MM.1S (cell line): ENCODE results near the gene COL18A1.

Experiments
- DNase-seq: peaks from one replicate; pipeline ENCODE4 v3.0.0-alpha.2; 2015
- H2AFZ ChIP-seq: fragments of 300-600 bp; sonication (generic); 2 replicates; pipeline ENCODE4 v1.6.0; 2016; ENCODE audit warnings: antibody characterized with exemption, low read length
- H3F3A ChIP-seq: fragments of 300-600 bp; sonication (generic); 2 replicates; pipeline ENCODE4 v1.6.1; 2016; ENCODE audit warnings: mild to moderate bottlenecking, antibody characterized with exemption, low read length, moderate library complexity, mixed read lengths; ENCODE audit not compliant: insufficient read depth
- H3K27ac ChIP-seq: fragments of 300-600 bp; sonication (generic); 2 replicates; pipeline ENCODE4 v1.5.1; 2016; ENCODE audit warnings: mild to moderate bottlenecking, low read length
- H3K27me3 ChIP-seq: fragments of 300-600 bp; sonication (generic); replicated peaks from 2 replicates; pipeline ENCODE4 v1.6.0; 2016; ENCODE audit warnings: low read length; ENCODE audit not compliant: insufficient read depth
- H3K36me3 ChIP-seq: fragments of 300-600 bp; sonication (generic); replicated peaks from 2 replicates; pipeline ENCODE4 v1.6.1; 2016; ENCODE audit warnings: mild to moderate bottlenecking, low read length, mixed read lengths; ENCODE audit not compliant: insufficient read depth
- H3K4me1 ChIP-seq: fragments of 300-600 bp; sonication (generic); 2 replicates; pipeline ENCODE4 v1.6.1; 2016; ENCODE audit warnings: low read length, mixed read lengths
- H3K4me2 ChIP-seq: fragments of 300-600 bp; sonication (generic); 2 replicates; pipeline ENCODE4 v1.6.0; 2016; ENCODE audit warnings: low read depth, low read length
- H3K4me3 ChIP-seq: fragments of 300-600 bp; sonication (generic); 2 replicates; pipeline ENCODE4 v1.5.1; 2016; ENCODE audit warnings: low read length, mixed read lengths
- H3K79me2 ChIP-seq: fragments of 300-600 bp; sonication (generic); 2 replicates; pipeline ENCODE4 v1.6.1; 2016; ENCODE audit warnings: mixed run types, low read length, mixed read lengths
- H3K9ac ChIP-seq: fragments of 300-600 bp; sonication (generic); 2 replicates; pipeline ENCODE4 v1.6.1; 2016; ENCODE audit warnings: low read length, mixed read lengths
- H3K9me2 ChIP-seq: fragments of 300-600 bp; sonication (generic); replicated peaks from 2 replicates; pipeline ENCODE4 v1.6.1; 2016; ENCODE audit warnings: mild to moderate bottlenecking, low read length, mixed read lengths; ENCODE audit not compliant: insufficient read depth
- H3K9me3 ChIP-seq: fragments of 300-600 bp; sonication (generic); replicated peaks from 2 replicates; pipeline ENCODE4 v1.6.1; 2016; ENCODE audit warnings: mild to moderate bottlenecking, low read length, mixed read lengths; ENCODE audit not compliant: insufficient read depth
- H4K20me1 ChIP-seq: fragments of 300-600 bp; sonication (generic); 2 replicates; pipeline ENCODE4 v1.6.1; 2016; ENCODE audit warnings: mild to moderate bottlenecking, low read length, moderate library complexity, mixed read lengths; ENCODE audit not compliant: insufficient read depth
- EZH2 ChIP-seq: fragments of 300-600 bp; sonication (generic); optimal IDR thresholded peaks from 2 replicates; pipeline ENCODE3; 2017; ENCODE audit warnings: low read depth, mild to moderate bottlenecking, antibody characterized with exemption, low read length, mixed read lengths
- EZH2phosphoT487 ChIP-seq: fragments of 300-600 bp; sonication (generic); IDR thresholded peaks from 2 replicates; pipeline ENCODE4 v1.6.1; 2018; ENCODE audit warnings: antibody characterized with exemption, low read length
- TF ChIP-seq, protein P1 (sequence below): fragments of 300-600 bp; sonication (generic); IDR thresholded peaks from 2 replicates; pipeline ENCODE4 v1.5.1; 2016; ENCODE audit warnings: antibody characterized with exemption, low read length, mixed read lengths

Gene COL18A1

GRCh38 chr21:45496968-45497845, 92.2 kb downstream of the COL18A1 start:
- no peaks in the 10 kb centered on the region for H3K36me3 ChIP-seq
- H3K9me3 ChIP-seq = no peaks in the 10 kb centered on the region
- no peaks in the 10 kb centered on the region for H3K79me2 ChIP-seq
- no peaks in the 10 kb centered on the region for H3K9me2 ChIP-seq
- no peaks in the 10 kb centered on the region for H3F3A ChIP-seq
- no peak for DNase-seq
- H4K20me1 ChIP-seq = no peaks in the 10 kb centered on the region
- H2AFZ ChIP-seq = no peak overlapping the region
- no peaks in the 10 kb centered on the region for H3K4me1 ChIP-seq
- peaks cover 85% of the 10 kb centered on the region for H3K27me3 ChIP-seq
- no peak overlapping the region for H3K9ac ChIP-seq
- H3K4me3 ChIP-seq = no peak overlapping the region
- no peak for TF ChIP-seq EZH2
- TF ChIP-seq, protein P1, sequence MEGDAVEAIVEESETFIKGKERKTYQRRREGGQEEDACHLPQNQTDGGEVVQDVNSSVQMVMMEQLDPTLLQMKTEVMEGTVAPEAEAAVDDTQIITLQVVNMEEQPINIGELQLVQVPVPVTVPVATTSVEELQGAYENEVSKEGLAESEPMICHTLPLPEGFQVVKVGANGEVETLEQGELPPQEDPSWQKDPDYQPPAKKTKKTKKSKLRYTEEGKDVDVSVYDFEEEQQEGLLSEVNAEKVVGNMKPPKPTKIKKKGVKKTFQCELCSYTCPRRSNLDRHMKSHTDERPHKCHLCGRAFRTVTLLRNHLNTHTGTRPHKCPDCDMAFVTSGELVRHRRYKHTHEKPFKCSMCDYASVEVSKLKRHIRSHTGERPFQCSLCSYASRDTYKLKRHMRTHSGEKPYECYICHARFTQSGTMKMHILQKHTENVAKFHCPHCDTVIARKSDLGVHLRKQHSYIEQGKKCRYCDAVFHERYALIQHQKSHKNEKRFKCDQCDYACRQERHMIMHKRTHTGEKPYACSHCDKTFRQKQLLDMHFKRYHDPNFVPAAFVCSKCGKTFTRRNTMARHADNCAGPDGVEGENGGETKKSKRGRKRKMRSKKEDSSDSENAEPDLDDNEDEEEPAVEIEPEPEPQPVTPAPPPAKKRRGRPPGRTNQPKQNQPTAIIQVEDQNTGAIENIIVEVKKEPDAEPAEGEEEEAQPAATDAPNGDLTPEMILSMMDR = no peak
- TF ChIP-seq EZH2phosphoT487 = no peak
- H3K4me2 ChIP-seq = no peak overlapping the region
- no peak overlapping the region for H3K27ac ChIP-seq

- no peaks in the 10 kb centered on the region for H3F3A ChIP-seq
Measured at GRCh38 chr21:45497846-45498645, 93.1 kb downstream of the COL18A1 start.

DNA sequence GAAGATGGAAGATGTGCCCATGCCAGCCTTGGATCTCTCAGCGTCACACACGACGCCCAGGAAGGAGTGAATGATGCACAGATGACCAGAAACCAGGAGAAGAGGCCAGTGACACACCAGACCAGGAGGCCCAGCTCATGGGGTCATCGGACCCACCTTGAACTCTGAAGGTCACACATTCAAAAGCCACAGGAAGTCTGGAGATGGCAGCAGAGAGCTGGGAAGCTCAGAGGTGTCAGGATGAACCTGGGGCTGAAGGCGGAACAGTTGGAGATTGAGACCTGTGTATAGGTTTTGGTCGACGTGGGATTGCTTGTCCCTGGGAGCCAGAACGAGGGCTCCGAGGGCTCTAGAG, 93.7 kb downstream of the COL18A1 start:
- H3K36me3 ChIP-seq = no peaks in the 10 kb centered on the region
- TF ChIP-seq, protein P1 = no peak
- DNase-seq = no peak

More at GRCh38 chr21:45497846-45498645, 93.1 kb downstream of the COL18A1 start:
- Histone ChIP-seq H3K27ac (no peak overlapping the region), H3K4me3 (no peak overlapping the region), H3K4me2 (no peak overlapping the region), H3K4me1 (no peaks in the 10 kb centered on the region), H3K27me3 (peaks cover 83% of the 10 kb centered on the region), H3K9me3 (no peaks in the 10 kb centered on the region), H2AFZ (no peak overlapping the region), H3K9me2 (no peaks in the 10 kb centered on the region), H4K20me1 (no peaks in the 10 kb centered on the region), H3K79me2 (no peaks in the 10 kb centered on the region), H3K9ac (no peak overlapping the region), H3K36me3 (no peaks in the 10 kb centered on the region)
- DNase-seq = no peak
- no peak for TF ChIP-seq EZH2phosphoT487
- TF ChIP-seq, protein P1 = no peak
- TF ChIP-seq EZH2 = no peak

More for the DNA sequence above, 93.7 kb downstream of the COL18A1 start:
- no peaks in the 10 kb centered on the region for H3K79me2 ChIP-seq
- H3K4me2 ChIP-seq = no peak overlapping the region
- H3K27ac ChIP-seq = no peak overlapping the region
- peaks cover 77% of the 10 kb centered on the region for H3K27me3 ChIP-seq
- no peaks in the 10 kb centered on the region for H3F3A ChIP-seq
- no peaks in the 10 kb centered on the region for H3K9me2 ChIP-seq
- no peaks in the 10 kb centered on the region for H4K20me1 ChIP-seq
- H3K4me3 ChIP-seq = no peak overlapping the region
- H2AFZ ChIP-seq = no peak overlapping the region
- H3K4me1 ChIP-seq = no peaks in the 10 kb centered on the region
- no peaks in the 10 kb centered on the region for H3K9me3 ChIP-seq
- no peak overlapping the region for H3K9ac ChIP-seq
